SK-N-SH treated with all-trans-retinoic acid at 6 μM for 48 hours (cell line): ENCODE results near the gene ECM2.

Experiments
- ARNTL ChIP-seq: fragments of 450-650 bp; formaldehyde crosslinking; IDR thresholded peaks from 2 replicates; pipeline ENCODE4 v1.5.0; 2020; ENCODE audit warnings: low read depth, mild to moderate bottlenecking, moderate library complexity, borderline replicate concordance
- CSDC2 ChIP-seq: fragments of 250-450 bp; sonication (Bioruptor Pico); IDR thresholded peaks from 2 replicates; pipeline ENCODE4 v1.5.0; 2020; ENCODE audit warnings: mild to moderate bottlenecking, moderate library complexity
- ISL1 ChIP-seq: fragments of 250-450 bp; sonication (Bioruptor Pico); IDR thresholded peaks from 2 replicates; pipeline ENCODE4 v2.1.2; 2022; ENCODE audit warnings: mild to moderate bottlenecking, moderate library complexity
- RARB ChIP-seq: fragments of 250-450 bp; sonication (Bioruptor Pico); IDR thresholded peaks from 2 replicates; pipeline ENCODE4 v1.8.0; 2021; ENCODE audit warnings: mild to moderate bottlenecking, moderate library complexity
- SNAI2 ChIP-seq: fragments of 250-450 bp; sonication (Bioruptor Pico); IDR thresholded peaks from 2 replicates; pipeline ENCODE4 v1.5.0; 2020; ENCODE audit warnings: mild to moderate bottlenecking, moderate library complexity
- ZFP3 ChIP-seq: fragments of 250-450 bp; sonication (Bioruptor Pico); IDR thresholded peaks from 2 replicates; pipeline ENCODE4 v1.5.0; 2020; ENCODE audit warnings: mild to moderate bottlenecking, moderate library complexity
- ZFP30 ChIP-seq: fragments of 450-650 bp; formaldehyde crosslinking; IDR thresholded peaks from 2 replicates; pipeline ENCODE4 v1.5.0; 2022; ENCODE audit warnings: mild to moderate bottlenecking, moderate library complexity
- ZNF565 ChIP-seq: fragments of 450-650 bp; formaldehyde crosslinking; conservative IDR thresholded peaks from 2 replicates; pipeline ENCODE4 v1.5.0; 2020; ENCODE audit warnings: low read depth, mild to moderate bottlenecking, moderate library complexity
- ZNF70 ChIP-seq: fragments of 450-650 bp; formaldehyde crosslinking; IDR thresholded peaks from 2 replicates; pipeline ENCODE4 v1.5.0; 2020; ENCODE audit warnings: mild to moderate bottlenecking, moderate library complexity
- TF ChIP-seq, protein P1 (sequence below): fragments of 250-450 bp; sonication (Bioruptor Pico); IDR thresholded peaks from 2 replicates; pipeline ENCODE4 v1.8.0; 2020; ENCODE audit warnings: mild to moderate bottlenecking, moderate library complexity, borderline replicate concordance
- TF ChIP-seq, protein P2 (sequence below): fragments of 250-450 bp; sonication (Bioruptor Pico); IDR thresholded peaks from 2 replicates; pipeline ENCODE4 v1.5.1; 2020; ENCODE audit warnings: low read depth, mild to moderate bottlenecking, moderate library complexity
- TF ChIP-seq, protein P3 (sequence below): fragments of 250-450 bp; sonication (Bioruptor Pico); IDR thresholded peaks from 2 replicates; pipeline ENCODE4 v1.5.1; 2021; ENCODE audit warnings: mild to moderate bottlenecking, moderate library complexity
- TF ChIP-seq, protein P4 (sequence below): fragments of 250-450 bp; sonication (Bioruptor Pico); IDR thresholded peaks from 2 replicates; pipeline ENCODE4 v1.5.0; 2020; ENCODE audit warnings: mild to moderate bottlenecking, moderate library complexity
- TF ChIP-seq, protein P5 (sequence below): fragments of 250-450 bp; sonication (Bioruptor Pico); IDR thresholded peaks from 2 replicates; pipeline ENCODE4 v1.8.0; 2021; ENCODE audit warnings: low read depth, mild to moderate bottlenecking, moderate library complexity, borderline replicate concordance

DNA sequence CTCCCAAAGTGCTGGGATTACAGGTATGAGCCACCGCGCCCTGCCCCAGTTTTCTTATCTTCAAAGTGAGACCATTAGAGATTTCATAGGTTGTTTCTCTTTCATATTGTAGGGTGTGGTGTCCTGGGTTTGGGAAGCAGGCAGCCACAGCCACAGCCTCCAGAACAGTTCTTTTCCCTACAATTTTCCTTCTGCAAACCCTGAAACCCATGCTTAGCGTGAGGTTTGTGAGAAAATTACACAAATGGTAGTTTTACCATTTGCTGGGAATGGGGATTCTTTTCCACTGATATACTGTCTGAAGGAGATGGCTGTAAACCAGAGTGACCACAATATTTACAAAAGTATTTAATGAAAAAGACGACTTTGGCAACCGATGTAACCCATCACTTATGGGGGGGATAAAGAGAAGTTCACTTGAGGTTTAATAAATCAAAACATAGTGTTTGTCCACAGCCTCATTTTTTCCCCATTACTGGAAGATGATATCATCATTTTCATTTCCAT, 26.7 kb upstream of the ECM2 start:
- TF ChIP-seq ZFP3 (CRISPR knock-in tag) (no peak), SNAI2 (CRISPR knock-in tag) (no peak), CSDC2 (CRISPR knock-in tag) (no peak), ISL1 (peak; percentile 75), ZFP30 (no peak), ARNTL (no peak), RARB (CRISPR knock-in tag) (no peak), ZNF565 (CRISPR knock-in tag) (no peak), ZNF70 (CRISPR knock-in tag) (no peak)
- TF ChIP-seq, protein P1, sequence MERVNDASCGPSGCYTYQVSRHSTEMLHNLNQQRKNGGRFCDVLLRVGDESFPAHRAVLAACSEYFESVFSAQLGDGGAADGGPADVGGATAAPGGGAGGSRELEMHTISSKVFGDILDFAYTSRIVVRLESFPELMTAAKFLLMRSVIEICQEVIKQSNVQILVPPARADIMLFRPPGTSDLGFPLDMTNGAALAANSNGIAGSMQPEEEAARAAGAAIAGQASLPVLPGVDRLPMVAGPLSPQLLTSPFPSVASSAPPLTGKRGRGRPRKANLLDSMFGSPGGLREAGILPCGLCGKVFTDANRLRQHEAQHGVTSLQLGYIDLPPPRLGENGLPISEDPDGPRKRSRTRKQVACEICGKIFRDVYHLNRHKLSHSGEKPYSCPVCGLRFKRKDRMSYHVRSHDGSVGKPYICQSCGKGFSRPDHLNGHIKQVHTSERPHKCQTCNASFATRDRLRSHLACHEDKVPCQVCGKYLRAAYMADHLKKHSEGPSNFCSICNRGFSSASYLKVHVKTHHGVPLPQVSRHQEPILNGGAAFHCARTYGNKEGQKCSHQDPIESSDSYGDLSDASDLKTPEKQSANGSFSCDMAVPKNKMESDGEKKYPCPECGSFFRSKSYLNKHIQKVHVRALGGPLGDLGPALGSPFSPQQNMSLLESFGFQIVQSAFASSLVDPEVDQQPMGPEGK (CRISPR knock-in tag) = no peak
- TF ChIP-seq, protein P2, sequence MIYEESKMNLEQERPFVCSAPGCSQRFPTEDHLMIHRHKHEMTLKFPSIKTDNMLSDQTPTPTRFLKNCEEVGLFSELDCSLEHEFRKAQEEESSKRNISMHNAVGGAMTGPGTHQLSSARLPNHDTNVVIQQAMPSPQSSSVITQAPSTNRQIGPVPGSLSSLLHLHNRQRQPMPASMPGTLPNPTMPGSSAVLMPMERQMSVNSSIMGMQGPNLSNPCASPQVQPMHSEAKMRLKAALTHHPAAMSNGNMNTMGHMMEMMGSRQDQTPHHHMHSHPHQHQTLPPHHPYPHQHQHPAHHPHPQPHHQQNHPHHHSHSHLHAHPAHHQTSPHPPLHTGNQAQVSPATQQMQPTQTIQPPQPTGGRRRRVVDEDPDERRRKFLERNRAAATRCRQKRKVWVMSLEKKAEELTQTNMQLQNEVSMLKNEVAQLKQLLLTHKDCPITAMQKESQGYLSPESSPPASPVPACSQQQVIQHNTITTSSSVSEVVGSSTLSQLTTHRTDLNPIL (CRISPR knock-in tag) = no peak
- TF ChIP-seq, protein P3, sequence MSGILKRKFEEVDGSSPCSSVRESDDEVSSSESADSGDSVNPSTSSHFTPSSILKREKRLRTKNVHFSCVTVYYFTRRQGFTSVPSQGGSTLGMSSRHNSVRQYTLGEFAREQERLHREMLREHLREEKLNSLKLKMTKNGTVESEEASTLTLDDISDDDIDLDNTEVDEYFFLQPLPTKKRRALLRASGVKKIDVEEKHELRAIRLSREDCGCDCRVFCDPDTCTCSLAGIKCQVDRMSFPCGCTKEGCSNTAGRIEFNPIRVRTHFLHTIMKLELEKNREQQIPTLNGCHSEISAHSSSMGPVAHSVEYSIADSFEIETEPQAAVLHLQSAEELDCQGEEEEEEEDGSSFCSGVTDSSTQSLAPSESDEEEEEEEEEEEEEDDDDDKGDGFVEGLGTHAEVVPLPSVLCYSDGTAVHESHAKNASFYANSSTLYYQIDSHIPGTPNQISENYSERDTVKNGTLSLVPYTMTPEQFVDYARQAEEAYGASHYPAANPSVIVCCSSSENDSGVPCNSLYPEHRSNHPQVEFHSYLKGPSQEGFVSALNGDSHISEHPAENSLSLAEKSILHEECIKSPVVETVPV = no peak
- TF ChIP-seq, protein P4, sequence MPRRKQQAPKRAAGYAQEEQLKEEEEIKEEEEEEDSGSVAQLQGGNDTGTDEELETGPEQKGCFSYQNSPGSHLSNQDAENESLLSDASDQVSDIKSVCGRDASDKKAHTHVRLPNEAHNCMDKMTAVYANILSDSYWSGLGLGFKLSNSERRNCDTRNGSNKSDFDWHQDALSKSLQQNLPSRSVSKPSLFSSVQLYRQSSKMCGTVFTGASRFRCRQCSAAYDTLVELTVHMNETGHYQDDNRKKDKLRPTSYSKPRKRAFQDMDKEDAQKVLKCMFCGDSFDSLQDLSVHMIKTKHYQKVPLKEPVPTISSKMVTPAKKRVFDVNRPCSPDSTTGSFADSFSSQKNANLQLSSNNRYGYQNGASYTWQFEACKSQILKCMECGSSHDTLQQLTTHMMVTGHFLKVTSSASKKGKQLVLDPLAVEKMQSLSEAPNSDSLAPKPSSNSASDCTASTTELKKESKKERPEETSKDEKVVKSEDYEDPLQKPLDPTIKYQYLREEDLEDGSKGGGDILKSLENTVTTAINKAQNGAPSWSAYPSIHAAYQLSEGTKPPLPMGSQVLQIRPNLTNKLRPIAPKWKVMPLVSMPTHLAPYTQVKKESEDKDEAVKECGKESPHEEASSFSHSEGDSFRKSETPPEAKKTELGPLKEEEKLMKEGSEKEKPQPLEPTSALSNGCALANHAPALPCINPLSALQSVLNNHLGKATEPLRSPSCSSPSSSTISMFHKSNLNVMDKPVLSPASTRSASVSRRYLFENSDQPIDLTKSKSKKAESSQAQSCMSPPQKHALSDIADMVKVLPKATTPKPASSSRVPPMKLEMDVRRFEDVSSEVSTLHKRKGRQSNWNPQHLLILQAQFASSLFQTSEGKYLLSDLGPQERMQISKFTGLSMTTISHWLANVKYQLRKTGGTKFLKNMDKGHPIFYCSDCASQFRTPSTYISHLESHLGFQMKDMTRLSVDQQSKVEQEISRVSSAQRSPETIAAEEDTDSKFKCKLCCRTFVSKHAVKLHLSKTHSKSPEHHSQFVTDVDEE (CRISPR knock-in tag) = no peak
- TF ChIP-seq, protein P5, sequence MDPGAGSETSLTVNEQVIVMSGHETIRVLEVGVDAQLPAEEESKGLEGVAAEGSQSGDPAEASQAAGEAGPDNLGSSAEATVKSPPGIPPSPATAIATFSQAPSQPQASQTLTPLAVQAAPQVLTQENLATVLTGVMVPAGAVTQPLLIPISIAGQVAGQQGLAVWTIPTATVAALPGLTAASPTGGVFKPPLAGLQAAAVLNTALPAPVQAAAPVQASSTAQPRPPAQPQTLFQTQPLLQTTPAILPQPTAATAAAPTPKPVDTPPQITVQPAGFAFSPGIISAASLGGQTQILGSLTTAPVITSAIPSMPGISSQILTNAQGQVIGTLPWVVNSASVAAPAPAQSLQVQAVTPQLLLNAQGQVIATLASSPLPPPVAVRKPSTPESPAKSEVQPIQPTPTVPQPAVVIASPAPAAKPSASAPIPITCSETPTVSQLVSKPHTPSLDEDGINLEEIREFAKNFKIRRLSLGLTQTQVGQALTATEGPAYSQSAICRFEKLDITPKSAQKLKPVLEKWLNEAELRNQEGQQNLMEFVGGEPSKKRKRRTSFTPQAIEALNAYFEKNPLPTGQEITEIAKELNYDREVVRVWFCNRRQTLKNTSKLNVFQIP = no peak
